ENCODE data around the gene CELA3A.

CELA3A gene

GRCh38 chr1:22044690-22045420 lies 43.4 kb downstream of the CELA3A start:
- FAIRE-seq = no peak
- no peak for DNase-seq (ENCODE audit: insufficient read length, low spot score)

- DNase-seq (ENCODE audit: insufficient read length, low spot score) (no peak), FAIRE-seq (no peak)
Measured at GRCh38 chr1:22045604-22046228, 44.3 kb downstream of the CELA3A start.

GRCh38 chr1:22048351-22049192 lies 47.1 kb downstream of the CELA3A start:
- DNase-seq (ENCODE audit: insufficient read length, low spot score) (no peak), FAIRE-seq (no peak)

- DNase-seq (ENCODE audit: insufficient read length, low spot score) (no peak), FAIRE-seq (no peak)
Measured at GRCh38 chr1:22050330-22050729, 48.9 kb downstream of the CELA3A start.

- DNase-seq (ENCODE audit: insufficient read length, low spot score) (no peak), FAIRE-seq (no peak)
Measured at GRCh38 chr1:22051607-22052114, 50.2 kb downstream of the CELA3A start.

- DNase-seq (ENCODE audit: insufficient read length, low spot score) (peak; percentile 92), FAIRE-seq (peak; percentile 89)
Measured at GRCh38 chr1:22052115-22053016, 50.9 kb downstream of the CELA3A start, which contains the start of gene CDC42. Gene CDC42 (plus strand): TSS chr1:22052709. CDS start chr1:22078479, 25,770 bp downstream.

- FAIRE-seq (no peak), DNase-seq (ENCODE audit: insufficient read length, low spot score) (peak; percentile 45)
Measured at GRCh38 chr1:22053017-22053860, 51.8 kb downstream of the CELA3A start.

- DNase-seq (ENCODE audit: insufficient read length, low spot score) = no peak
Measured at GRCh38 chr1:22053861-22054770, 52.7 kb downstream of the CELA3A start.

GRCh38 chr1:22055463-22055862 lies 54.0 kb downstream of the CELA3A start:
- no peak for FAIRE-seq
- no peak for DNase-seq (ENCODE audit: insufficient read length, low spot score)

More at GRCh38 chr1:22053861-22054770, 52.7 kb downstream of the CELA3A start:
- FAIRE-seq = no peak

- DNase-seq (ENCODE audit: insufficient read length, low spot score) (no peak), FAIRE-seq (no peak)
Measured at GRCh38 chr1:22056043-22056442, 54.6 kb downstream of the CELA3A start.

- FAIRE-seq = no peak
Measured at GRCh38 chr1:22056936-22057335, 55.5 kb downstream of the CELA3A start.

GRCh38 chr1:22057861-22058260 lies 56.4 kb downstream of the CELA3A start:
- DNase-seq (ENCODE audit: insufficient read length, low spot score) (no peak), FAIRE-seq (no peak)

More at GRCh38 chr1:22056936-22057335, 55.5 kb downstream of the CELA3A start:
- no peak for DNase-seq (ENCODE audit: insufficient read length, low spot score)
